Activated CD4-positive, CD25-positive, alpha-beta regulatory T cell treated with anti-CD3 and anti-CD28 coated beads, Interleukin-2, amount 50 U/mL, for 24 hours (primary cell): ENCODE measurements around the gene ZMYM4.
"Not testable (repeated sequence)": the region's sequence is repeated elsewhere in the genome, so short reads cannot be mapped to it uniquely, and the experiment has no call there.

Experiments
- ATAC-seq, 2 donors: fragments of 150-1000 bp; cut with Tn5 transposase; one replicate each; pipeline ENCODE4 v1.10.0; 2021; ENCODE audit warnings: mild to moderate bottlenecking in 1 of 2, moderate library complexity in 1 of 2

The ZMYM4 gene

GRCh38 chr1:35268282-35269200 is at the start of gene ZMYM4:
Gene ZMYM4, plus strand, starts transcription at chr1:35268709. Its CDS starts 338 bp downstream, at chr1:35269047.
- peak; percentile 92 for ATAC-seq

- ATAC-seq = peak in 1 of 2 donors; percentile 30
Observed at GRCh38 chr1:35220976-35221375, 47.5 kb upstream of the ZMYM4 start.

GRCh38 chr1:35222322-35223083 is 46.0 kb upstream of the ZMYM4 start:
- ATAC-seq = no peak

- no peak for ATAC-seq
Observed at GRCh38 chr1:35223084-35223630, 45.4 kb upstream of the ZMYM4 start.

GRCh38 chr1:35226546-35226945 is 42.0 kb upstream of the ZMYM4 start:
- ATAC-seq = no peak

- no peak for ATAC-seq
Observed at GRCh38 chr1:35229587-35230360, 38.7 kb upstream of the ZMYM4 start.

- no peak for ATAC-seq
Observed at GRCh38 chr1:35231287-35231686, 37.2 kb upstream of the ZMYM4 start.

- not testable (repeated sequence) for ATAC-seq
Observed at GRCh38 chr1:35236772-35237171, 31.7 kb upstream of the ZMYM4 start.

GRCh38 chr1:35243691-35244090 is 24.8 kb upstream of the ZMYM4 start:
- ATAC-seq = no peak

- ATAC-seq = no peak
Observed at GRCh38 chr1:35247256-35247655, 21.3 kb upstream of the ZMYM4 start.

GRCh38 chr1:35253941-35254340 is 14.6 kb upstream of the ZMYM4 start:
- ATAC-seq = no peak

- ATAC-seq = no peak
Observed at GRCh38 chr1:35255276-35255675, 13.2 kb upstream of the ZMYM4 start.

GRCh38 chr1:35259561-35259960 is 8.9 kb upstream of the ZMYM4 start:
- ATAC-seq = no peak

- ATAC-seq = no peak
Observed at GRCh38 chr1:35261412-35262120, 6.9 kb upstream of the ZMYM4 start.

- ATAC-seq = no peak
Observed at GRCh38 chr1:35264035-35264434, 4.5 kb upstream of the ZMYM4 start.

- no peak for ATAC-seq
Observed at GRCh38 chr1:35264871-35265270, 3.6 kb upstream of the ZMYM4 start.

- no peak for ATAC-seq
Observed at GRCh38 chr1:35266306-35266705, 2.2 kb upstream of the ZMYM4 start.

GRCh38 chr1:35269201-35269988 is 886 bp downstream of the ZMYM4 start:
- ATAC-seq = no peak

- ATAC-seq = no peak
Observed at GRCh38 chr1:35269989-35270289, 1.4 kb downstream of the ZMYM4 start.

GRCh38 chr1:35270836-35271235 is 2.3 kb downstream of the ZMYM4 start:
- ATAC-seq = no peak

GRCh38 chr1:35274197-35274596 is 5.7 kb downstream of the ZMYM4 start:
- no peak for ATAC-seq
